ENCODE measurements around the gene SHISA9.

The SHISA9 gene

DNA sequence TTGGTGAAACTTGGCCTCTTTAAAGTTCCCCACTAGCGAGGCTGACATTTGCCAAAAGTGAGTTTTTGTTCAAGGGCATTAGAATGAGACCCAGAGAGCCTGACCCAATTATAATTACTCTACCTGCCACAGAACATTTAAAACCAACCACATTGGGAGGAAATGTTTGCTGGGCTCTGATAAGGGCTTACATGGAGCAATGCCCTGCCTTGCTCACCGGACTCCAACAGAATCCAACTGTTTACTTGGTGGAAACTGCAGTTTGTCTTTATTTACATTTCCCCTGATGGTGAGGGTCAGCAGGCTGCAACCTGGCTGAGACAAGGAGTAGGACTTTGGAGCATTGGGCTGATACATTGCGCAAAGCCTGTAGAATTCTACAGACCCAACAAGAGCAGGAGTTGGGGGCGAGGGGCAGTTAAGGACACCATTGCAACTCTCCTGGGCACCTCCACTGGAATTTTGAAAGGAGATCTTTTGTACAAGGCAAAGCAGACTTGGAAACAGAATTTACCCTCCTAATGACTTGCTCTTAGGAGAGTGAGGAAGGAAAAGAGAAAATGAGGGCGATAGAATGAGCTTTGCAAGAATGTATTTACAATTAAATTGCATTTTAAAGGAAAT lies 368.6 kb downstream of the SHISA9 start:
- DNase-seq (ENCODE audit: low spot score) = no peak

DNA sequence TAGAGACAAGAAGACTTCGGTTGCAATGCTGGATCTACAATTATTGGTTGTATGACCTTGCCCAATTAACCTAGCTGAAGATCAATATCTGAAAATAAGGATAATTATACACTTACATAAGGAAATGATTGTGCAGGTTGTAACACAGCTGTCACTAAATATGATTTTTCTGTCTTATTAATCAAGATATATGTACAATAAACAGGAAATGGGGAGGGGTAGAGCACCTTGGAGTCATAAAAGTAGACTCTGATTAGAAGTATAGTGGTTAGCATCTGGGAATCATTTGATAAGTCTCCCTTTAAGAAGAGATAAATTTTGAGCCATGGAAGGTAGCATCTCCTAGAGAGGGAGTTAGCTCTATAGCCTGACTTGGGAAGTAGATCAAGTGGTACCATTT lies 369.2 kb downstream of the SHISA9 start:
- no peak for DNase-seq (ENCODE audit: low spot score)

DNA sequence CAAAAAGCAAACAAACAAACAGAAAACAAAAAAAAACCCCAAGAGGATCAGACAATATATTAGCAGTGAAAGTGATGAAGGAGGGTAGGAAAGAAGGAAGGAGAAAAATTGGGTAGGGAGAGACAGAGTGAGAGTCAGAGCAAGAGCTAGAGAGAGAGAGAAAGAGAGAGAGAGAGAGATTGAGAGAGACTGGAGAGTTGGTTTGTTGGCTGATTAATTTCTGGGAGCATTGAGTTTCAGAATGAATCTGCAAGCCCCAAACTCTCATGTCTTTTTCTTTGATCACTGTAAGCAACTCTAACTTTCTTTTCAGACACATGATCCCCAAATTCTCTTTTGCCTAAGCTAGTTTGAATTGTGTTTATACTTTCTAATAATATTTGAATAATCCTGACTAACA lies 388.1 kb downstream of the SHISA9 start:
- DNase-seq (ENCODE audit: low spot score) = no peak
